HepG2 (cell line): ENCODE data around the gene AP4S1. TPM values are rescaled to one million over a fixed set of nuclear protein-coding genes. Genes with fewer than 3 reads are reported as not detected.

Source experiments
- GATAD2A ChIP-seq: IDR thresholded peaks from 2 replicates; pipeline ENCODE4 v1.6.1; 2016
- HIVEP1 ChIP-seq: sonication (generic); formaldehyde crosslinking; IDR thresholded peaks from 2 replicates; pipeline ENCODE4 v1.4.0; 2020; ENCODE audit warnings: mild to moderate bottlenecking, missing genetic modification reagents
- MIXL1 ChIP-seq: IDR thresholded peaks from 2 replicates; pipeline ENCODE4 v1.6.1; 2016
- NR2F6 ChIP-seq, 2 experiments: IDR thresholded peaks; 2 replicates each; pipeline ENCODE4 v1.6.1; 2016; ENCODE audit warnings: antibody characterized with exemption in 1 of 2, mild to moderate bottlenecking in 1 of 2
- NR3C1 ChIP-seq: sonication (generic); formaldehyde crosslinking; IDR thresholded peaks from 2 replicates; pipeline ENCODE4 v1.4.0; 2020; ENCODE audit warnings: missing genetic modification reagents
- RCOR2 ChIP-seq: IDR thresholded peaks from 2 replicates; pipeline ENCODE4 v1.6.1; 2016; ENCODE audit warnings: missing biosample characterization, missing genetic modification reagents
- SMAD3 ChIP-seq: sonication (generic); formaldehyde crosslinking; IDR thresholded peaks from 2 replicates; pipeline ENCODE4 v1.4.0; 2020; ENCODE audit warnings: missing genetic modification reagents
- SMC3 ChIP-seq: IDR thresholded peaks from 2 replicates; pipeline ENCODE4 v1.6.1; 2011; ENCODE audit warnings: low read length, improper control_type of control experiment
- SP1 ChIP-seq, 2 experiments: fragments of 450-650 bp in 1 of 2; sonication (generic) in 1 of 2; formaldehyde crosslinking in 1 of 2; IDR thresholded peaks; 2 replicates each; pipeline versions ENCODE4 v1.4.0 to v1.6.1; 2016 to 2020; ENCODE audit warnings: missing genetic modification reagents in 1 of 2
- SRSF9 ChIP-seq: fragments of 200-400 bp; formaldehyde crosslinking; IDR thresholded peaks from 2 replicates; pipeline ENCODE4 v1.6.1; 2018; ENCODE audit warnings: borderline replicate concordance, mild to moderate bottlenecking, low read depth, low read length; ENCODE audit not compliant: insufficient read depth, poor library complexity, severe bottlenecking
- SSRP1 ChIP-seq: IDR thresholded peaks from 2 replicates; pipeline ENCODE4 v1.6.1; 2016; ENCODE audit warnings: control low read depth
- TCF12 ChIP-seq, 2 experiments: fragments of 450-650 bp in 1 of 2; sonication (generic) in 1 of 2; formaldehyde crosslinking in 1 of 2; IDR thresholded peaks; 2 replicates each; pipeline versions ENCODE4 v1.6.1 to v1.8.0; 2017 to 2022; ENCODE audit warnings: antibody characterized with exemption in 1 of 2, mild to moderate bottlenecking in 1 of 2, missing genetic modification reagents in 1 of 2, moderate library complexity in 1 of 2
- TGIF2 ChIP-seq: IDR thresholded peaks from 2 replicates; pipeline ENCODE4 v1.6.1; 2016; ENCODE audit warnings: control low read depth, missing compliant biosample characterization
- XBP1 ChIP-seq: sonication (generic); formaldehyde crosslinking; IDR thresholded peaks from 2 replicates; pipeline ENCODE4 v1.5.0; 2020; ENCODE audit warnings: missing genetic modification reagents
- ZMYM2 ChIP-seq: sonication (generic); formaldehyde crosslinking; IDR thresholded peaks from 2 replicates; pipeline ENCODE4 v1.8.0; 2022; ENCODE audit warnings: mild to moderate bottlenecking, missing genetic modification reagents
- ZNF224 ChIP-seq: sonication (generic); formaldehyde crosslinking; IDR thresholded peaks from 2 replicates; pipeline ENCODE4 v1.5.0; 2020; ENCODE audit warnings: mild to moderate bottlenecking, missing genetic modification reagents
- ZNF512B ChIP-seq: sonication (generic); formaldehyde crosslinking; IDR thresholded peaks from 2 replicates; pipeline ENCODE4 v1.5.1; 2020; ENCODE audit warnings: missing genetic modification reagents, mild to moderate bottlenecking, borderline replicate concordance
- ZNF549 ChIP-seq: sonication (generic); formaldehyde crosslinking; IDR thresholded peaks from 2 replicates; pipeline ENCODE4 v1.5.0; 2020; ENCODE audit warnings: missing genetic modification reagents
- ZNF775 ChIP-seq: sonication (generic); formaldehyde crosslinking; IDR thresholded peaks from 2 replicates; pipeline ENCODE4 v1.4.0; 2020; ENCODE audit warnings: missing genetic modification reagents, mild to moderate bottlenecking, moderate library complexity, borderline replicate concordance
- ZNF780A ChIP-seq: sonication (generic); formaldehyde crosslinking; IDR thresholded peaks from 2 replicates; pipeline ENCODE4 v1.8.0; 2022; ENCODE audit warnings: mild to moderate bottlenecking, missing genetic modification reagents, moderate library complexity
- ZSCAN25 ChIP-seq: sonication (generic); formaldehyde crosslinking; IDR thresholded peaks from 2 replicates; pipeline ENCODE4 v1.8.0; 2022; ENCODE audit warnings: mild to moderate bottlenecking, missing genetic modification reagents
- polyA plus RNA-seq, 8 experiments: library from polyadenylated mRNA; depleted of rRNA in 3 of 8; stranded (reverse) in 7 of 8; unstranded in 1 of 8; fragments of >200 nt; fragmentation: Illumina TruSeq in 4 of 8; extraction: Trizol in 4 of 8; gene quantifications; 2 replicates each; pipeline versions ENCODE4 v1.2.1 to v1.2.3, GENCODE V29; 2011 to 2016; ENCODE audit warnings: low read depth in 4 of 8, missing spikeins in 1 of 8, mixed read lengths in 1 of 8; ENCODE audit not compliant: insufficient read depth in 1 of 8
- total RNA-seq, 5 experiments: library from RNA; depleted of rRNA; stranded (reverse); fragments of >200 nt; fragmentation: Illumina TruSeq; extraction: Trizol; gene quantifications; 2 replicates each; pipeline ENCODE4 v1.2.3, GENCODE V29; 2016; ENCODE audit warnings: low read depth in 1 of 5
- TF ChIP-seq, protein P1 (sequence below): sonication (generic); formaldehyde crosslinking; IDR thresholded peaks from 2 replicates; pipeline ENCODE4 v1.4.0; 2020; ENCODE audit warnings: missing genetic modification reagents, borderline replicate concordance

The AP4S1 gene
- total and polyA plus RNA-seq, 2 of the 13 experiments (the other 11 are each of a cell fraction or from before 2014, with no cell fraction given): 3.9 to 21.1 TPM

GRCh38 chr14:30980980-30981379, 44.5 kb upstream of the AP4S1 start (continued):
- TF ChIP-seq XBP1 (CRISPR knock-in tag): no peak
- TF ChIP-seq SMC3: no peak
- TF ChIP-seq TCF12 (IDR thresholded peaks at IDR 0.05): no peak
- TF ChIP-seq TCF12 (CRISPR knock-in tag; IDR thresholded peaks at IDR 0.05): no peak
- no peak for TF ChIP-seq ZSCAN25 (CRISPR knock-in tag)
- no peak for TF ChIP-seq SMAD3 (CRISPR knock-in tag)
- TF ChIP-seq ZMYM2: peak; percentile 96
- 0 out of 2 replicates have a peak, but pooled peaks have one; percentile 46 for TF ChIP-seq MIXL1 (CRISPR knock-in tag)
- no peak for TF ChIP-seq NR2F6 (IDR thresholded peaks at IDR 0.05)
- TF ChIP-seq NR2F6 (CRISPR knock-in tag; IDR thresholded peaks at IDR 0.05): 0 out of 2 replicates have a peak, but pooled peaks have one; percentile 14
- no peak for TF ChIP-seq SRSF9
- no peak for TF ChIP-seq SSRP1 (CRISPR knock-in tag)
- TF ChIP-seq ZNF224 (CRISPR knock-in tag): no peak
- TF ChIP-seq NR3C1 (CRISPR knock-in tag): no peak
- no peak for TF ChIP-seq HIVEP1
- no peak for TF ChIP-seq ZNF512B (CRISPR knock-in tag)
- TF ChIP-seq ZNF549 (CRISPR knock-in tag): no peak
- TF ChIP-seq ZNF780A: no peak
- TF ChIP-seq RCOR2 (CRISPR knock-in tag): peak; percentile 67; the same call in 1 of the 2 replicates
- TF ChIP-seq GATAD2A (CRISPR knock-in tag): no peak
- TF ChIP-seq SP1 (IDR thresholded peaks at IDR 0.05): no peak
- TF ChIP-seq SP1 (CRISPR knock-in tag; IDR thresholded peaks at IDR 0.05): no peak
- TF ChIP-seq ZNF775 (CRISPR knock-in tag): no peak
- no peak for TF ChIP-seq TGIF2 (CRISPR knock-in tag)
- TF ChIP-seq, protein P1, sequence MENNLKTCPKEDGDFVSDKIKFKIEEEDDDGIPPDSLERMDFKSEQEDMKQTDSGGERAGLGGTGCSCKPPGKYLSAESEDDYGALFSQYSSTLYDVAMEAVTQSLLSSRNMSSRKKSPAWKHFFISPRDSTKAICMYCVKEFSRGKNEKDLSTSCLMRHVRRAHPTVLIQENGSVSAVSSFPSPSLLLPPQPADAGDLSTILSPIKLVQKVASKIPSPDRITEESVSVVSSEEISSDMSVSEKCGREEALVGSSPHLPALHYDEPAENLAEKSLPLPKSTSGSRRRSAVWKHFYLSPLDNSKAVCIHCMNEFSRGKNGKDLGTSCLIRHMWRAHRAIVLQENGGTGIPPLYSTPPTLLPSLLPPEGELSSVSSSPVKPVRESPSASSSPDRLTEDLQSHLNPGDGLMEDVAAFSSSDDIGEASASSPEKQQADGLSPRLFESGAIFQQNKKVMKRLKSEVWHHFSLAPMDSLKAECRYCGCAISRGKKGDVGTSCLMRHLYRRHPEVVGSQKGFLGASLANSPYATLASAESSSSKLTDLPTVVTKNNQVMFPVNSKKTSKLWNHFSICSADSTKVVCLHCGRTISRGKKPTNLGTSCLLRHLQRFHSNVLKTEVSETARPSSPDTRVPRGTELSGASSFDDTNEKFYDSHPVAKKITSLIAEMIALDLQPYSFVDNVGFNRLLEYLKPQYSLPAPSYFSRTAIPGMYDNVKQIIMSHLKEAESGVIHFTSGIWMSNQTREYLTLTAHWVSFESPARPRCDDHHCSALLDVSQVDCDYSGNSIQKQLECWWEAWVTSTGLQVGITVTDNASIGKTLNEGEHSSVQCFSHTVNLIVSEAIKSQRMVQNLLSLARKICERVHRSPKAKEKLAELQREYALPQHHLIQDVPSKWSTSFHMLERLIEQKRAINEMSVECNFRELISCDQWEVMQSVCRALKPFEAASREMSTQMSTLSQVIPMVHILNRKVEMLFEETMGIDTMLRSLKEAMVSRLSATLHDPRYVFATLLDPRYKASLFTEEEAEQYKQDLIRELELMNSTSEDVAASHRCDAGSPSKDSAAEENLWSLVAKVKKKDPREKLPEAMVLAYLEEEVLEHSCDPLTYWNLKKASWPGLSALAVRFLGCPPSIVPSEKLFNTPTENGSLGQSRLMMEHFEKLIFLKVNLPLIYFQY (CRISPR knock-in tag): no peak
